K562 (cell line): ENCODE results near the gene ZACN. TPM values are rescaled to one million over a fixed set of nuclear protein-coding genes. Genes with fewer than 3 reads are reported as not detected.

ENCODE experiments used
- CEBPG ChIP-seq, 3 experiments: fragments of 200-800 bp in 1 of 3; sonication (Bioruptor generic) in 1 of 3; sonication (generic) in 1 of 3; formaldehyde crosslinking in 1 of 3; IDR thresholded peaks in 2 of 3; conservative IDR thresholded peaks in 1 of 3; 2 replicates each; pipeline versions ENCODE4 v1.6.1 to v1.8.0; 2016 to 2022; ENCODE audit warnings: missing compliant biosample characterization in 2 of 3, missing genetic modification characterization in 2 of 3, mild to moderate bottlenecking in 1 of 3, missing genetic modification reagents in 1 of 3
- CTCF ChIP-seq, 3 experiments: IDR thresholded peaks in 2 of 3; conservative IDR thresholded peaks in 1 of 3; 2 replicates each; pipeline ENCODE4 v1.5.1; 2011 to 2012; ENCODE audit warnings: low read length in 3 of 3, mild to moderate bottlenecking in 3 of 3, control low read depth in 2 of 3, improper control_type of control experiment in 1 of 3, inconsistent platforms in 1 of 3, low read depth in 1 of 3, mixed read lengths in 1 of 3, moderate library complexity in 1 of 3; ENCODE audit not compliant: insufficient read depth in 2 of 3
- DPF2 ChIP-seq: fragments of 450-650 bp; IDR thresholded peaks from 2 replicates; pipeline ENCODE4 v1.6.1; 2016
- ETV6 ChIP-seq, 3 experiments: fragments of 150-350 bp in 1 of 3; sonication (generic) in 1 of 3; formaldehyde crosslinking in 1 of 3; IDR thresholded peaks; 2 replicates each; pipeline versions ENCODE4 v1.6.1 to v1.8.0; 2014 to 2022; ENCODE audit warnings: borderline replicate concordance in 2 of 3, low read depth in 2 of 3, antibody characterized with exemption in 1 of 3, low read length in 1 of 3, mild to moderate bottlenecking in 1 of 3, missing genetic modification reagents in 1 of 3
- GATAD2A ChIP-seq: fragments of 450-650 bp; IDR thresholded peaks from 2 replicates; pipeline ENCODE4 v1.6.1; 2017
- GATAD2B ChIP-seq: fragments of 450-650 bp; IDR thresholded peaks from 2 replicates; pipeline ENCODE4 v1.6.1; 2017; ENCODE audit warnings: mild to moderate bottlenecking, borderline replicate concordance
- GTF2F1 ChIP-seq: IDR thresholded peaks from 2 replicates; pipeline ENCODE4 v1.6.1; 2011; ENCODE audit warnings: low read depth, low read length, improper control_type of control experiment
- HMG20B ChIP-seq: fragments of 250-450 bp; sonication (Bioruptor Pico); IDR thresholded peaks from 2 replicates; pipeline ENCODE4 v1.5.0; 2021; ENCODE audit warnings: mild to moderate bottlenecking
- PHF8 ChIP-seq: fragments of 200-600 bp; sonication (generic); IDR thresholded peaks from 2 replicates; pipeline ENCODE4 v1.6.1; 2012; ENCODE audit warnings: mixed run types, mild to moderate bottlenecking, inconsistent platforms, low read length, moderate library complexity, borderline replicate concordance
- POLR2A ChIP-seq: fragments of 450-650 bp; conservative IDR thresholded peaks from 2 replicates; pipeline ENCODE4 v1.6.1; 2016
- RHOXF2B ChIP-seq: fragments of 250-450 bp; sonication (Bioruptor Pico); conservative IDR thresholded peaks from 2 replicates; pipeline ENCODE4 v1.5.1; 2021
- SAFB2 ChIP-seq: fragments of 200-400 bp; formaldehyde crosslinking; IDR thresholded peaks from 2 replicates; pipeline ENCODE4 v1.6.1; 2018; ENCODE audit warnings: borderline replicate concordance, low read length, low read depth, moderate library complexity; ENCODE audit not compliant: severe bottlenecking
- SIX5 ChIP-seq, 2 experiments: IDR thresholded peaks; 2 replicates each; pipeline ENCODE4 v1.6.1; 2011; ENCODE audit warnings: low read length in 2 of 2, borderline replicate concordance in 1 of 2, low read depth in 1 of 2, mild to moderate bottlenecking in 1 of 2, moderate library complexity in 1 of 2; ENCODE audit not compliant: insufficient read depth in 1 of 2
- SMARCA5 ChIP-seq: fragments of 450-650 bp; IDR thresholded peaks from 2 replicates; pipeline ENCODE4 v1.6.1; 2016
- TSC22D4 ChIP-seq: fragments of 450-650 bp; IDR thresholded peaks from 2 replicates; pipeline ENCODE4 v1.6.1; 2016; ENCODE audit warnings: missing genetic modification characterization, missing biosample characterization, control low read depth
- ZC3H11A ChIP-seq: IDR thresholded peaks from 2 replicates; pipeline ENCODE4 v1.6.1; 2012; ENCODE audit warnings: low read depth, low read length, improper control_type of control experiment
- ZNF57 ChIP-seq: fragments of 450-650 bp; formaldehyde crosslinking; IDR thresholded peaks from 2 replicates; pipeline ENCODE4 v1.4.0; 2020; ENCODE audit warnings: mild to moderate bottlenecking, moderate library complexity
- ZNF583 ChIP-seq: fragments of 250-450 bp; sonication (Bioruptor Pico); IDR thresholded peaks from 2 replicates; pipeline ENCODE4 v1.4.0; 2020
- ZNF589 ChIP-seq: fragments of 200-800 bp; sonication (Bioruptor generic); IDR thresholded peaks from 2 replicates; pipeline ENCODE4 v1.6.1; 2016; ENCODE audit warnings: low read depth, missing genetic modification characterization, missing compliant biosample characterization
- ZNF609 ChIP-seq: sonication (generic); formaldehyde crosslinking; IDR thresholded peaks from 2 replicates; pipeline ENCODE4 v1.8.1; 2023; ENCODE audit warnings: missing genetic modification reagents, mild to moderate bottlenecking, borderline replicate concordance
- ZNF695 ChIP-seq: fragments of 450-650 bp; formaldehyde crosslinking; IDR thresholded peaks from 2 replicates; pipeline ENCODE4 v1.4.0; 2020; ENCODE audit warnings: mild to moderate bottlenecking, moderate library complexity
- ZNF766 ChIP-seq: fragments of 200-800 bp; sonication (Bioruptor generic); conservative IDR thresholded peaks from 2 replicates; pipeline ENCODE4 v1.6.1; 2016; ENCODE audit warnings: missing genetic modification characterization, missing compliant biosample characterization
- polyA plus RNA-seq, 8 experiments: library from polyadenylated mRNA; depleted of rRNA in 4 of 8; stranded (reverse) in 5 of 8; unstranded in 3 of 8; fragments of >200 nt; fragmentation: Nextera tagmentation in 2 of 8; fragmentation: Illumina TruSeq in 1 of 8; extraction: Ambion mirVana in 2 of 8; extraction: Trizol in 1 of 8; gene quantifications; 2 replicates each; pipeline versions ENCODE4 v1.2.1 to v1.2.3, GENCODE V29; 2011 to 2014; ENCODE audit warnings: inconsistent platforms in 1 of 8, missing spikeins in 1 of 8
- total RNA-seq, 7 experiments: library from RNA; depleted of rRNA in 6 of 7; stranded (reverse); fragments of >200 nt in 6 of 7; fragmentation: Illumina TruSeq in 2 of 7; extraction: Trizol in 2 of 7; gene quantifications; 2 replicates each; pipeline versions ENCODE4 v1.2.1 to v1.2.3, GENCODE V29; 2011 to 2021; ENCODE audit warnings: low replicate concordance in 1 of 7

ZACN gene
- total and polyA plus RNA-seq, 9 of the 15 experiments (the other 6 are each of a cell fraction or from before 2014, with no cell fraction given): 0.07 TPM; not detected in 8

- TF ChIP-seq SIX5 (IDR thresholded peaks at IDR 0.05; ENCODE audit: borderline replicate concordance in 1 of 2, insufficient read depth in 1 of 2, low read depth in 1 of 2, low read length in 2 of 2) (0 out of 4 replicates have a peak, but pooled peaks of 1 of the 2 experiments have one; percentile 2), DPF2 (no peak), POLR2A (peak; percentile 86), ZNF695 (CRISPR knock-in tag) (no peak), SMARCA5 (no peak), TSC22D4 (no peak), ZNF766 (CRISPR knock-in tag) (no peak), HMG20B (CRISPR knock-in tag) (no peak), PHF8 (peak; percentile 93), RHOXF2B (CRISPR knock-in tag) (no peak), ZC3H11A (no peak), GTF2F1 (no peak), CTCF (IDR thresholded peaks at IDR 0.05 in 2 of 3, conservative IDR thresholded peaks at IDR 0.05 in 1 of 3; ENCODE audit: insufficient read depth in 2 of 3, low read depth in 1 of 3, low read length in 3 of 3) (no peak), ZNF583 (CRISPR knock-in tag) (no peak), GATAD2B (no peak), ZNF609 (CRISPR knock-in tag) (no peak), GATAD2A (0 out of 2 replicates have a peak, but pooled peaks have one; percentile 18), CEBPG (CRISPR knock-in tag; IDR thresholded peaks at IDR 0.05) (peak; percentile 11; the same call in 1 of the 2 replicates), CEBPG (tag; conservative IDR thresholded peaks at IDR 0.05 in 1 of 2, IDR thresholded peaks at IDR 0.05 in 1 of 2) (no peak), SAFB2 (no peak), ZNF589 (CRISPR knock-in tag) (no peak), ZNF57 (CRISPR knock-in tag) (no peak), ETV6 (IDR thresholded peaks at IDR 0.05; ENCODE audit: borderline replicate concordance in 1 of 2, low read depth in 2 of 2, low read length in 1 of 2) (no peak), ETV6 (CRISPR knock-in tag; IDR thresholded peaks at IDR 0.05; ENCODE audit: borderline replicate concordance) (no peak)
Observed at GRCh38 chr17:76103274-76104139, 24.5 kb downstream of the ZACN start, which contains the start of gene EXOC7 (continued).
